GM10266 (cell line): ENCODE data around the gene PTPN7.

Source experiments
- DNase-seq: peaks from one replicate; pipeline ENCODE4 v3.0.0; 2012; ENCODE audit errors: extremely low spot score
- TF ChIP-seq, protein P1 (sequence below): IDR thresholded peaks from 2 replicates; pipeline ENCODE4 v1.5.1; 2012; ENCODE audit warnings: mild to moderate bottlenecking, low read depth; ENCODE audit not compliant: control insufficient read depth, insufficient read depth; ENCODE audit errors: missing control alignments

PTPN7 gene

DNA sequence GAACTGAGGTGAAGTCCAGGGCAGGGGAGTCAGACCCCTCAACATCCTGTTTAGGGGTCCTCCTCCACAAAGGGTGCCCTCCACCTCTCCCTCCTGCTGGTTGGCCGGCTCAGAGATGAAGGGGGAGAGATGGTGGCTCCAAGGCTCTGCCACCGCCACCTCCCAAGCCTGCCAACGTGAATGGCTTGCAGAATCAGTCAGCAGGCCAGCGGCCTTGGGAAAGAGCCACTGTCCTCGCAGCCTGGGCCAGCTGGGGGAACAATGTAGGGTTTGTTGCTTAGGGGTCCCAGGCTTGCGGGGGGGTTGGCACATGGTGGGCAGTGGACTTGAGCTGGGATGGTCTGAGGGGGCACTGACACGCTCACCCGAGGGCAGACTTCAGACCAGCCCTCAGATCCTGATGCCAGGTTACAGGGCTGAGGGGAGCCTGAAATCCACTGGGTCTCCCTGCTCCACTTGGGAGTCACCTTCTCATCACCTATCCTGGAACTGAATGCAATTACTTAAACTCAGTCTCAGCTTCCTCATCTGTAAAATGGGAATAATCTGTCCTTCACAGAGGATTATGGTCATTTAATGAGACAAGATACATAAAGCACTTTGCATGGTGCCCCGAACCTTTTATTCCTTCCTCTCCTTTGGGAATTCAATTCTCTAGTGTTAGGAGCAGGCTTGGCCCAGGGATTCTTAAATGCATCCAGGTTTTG, 29.4 kb downstream of the PTPN7 start:
- DNase-seq, result no peak

DNA sequence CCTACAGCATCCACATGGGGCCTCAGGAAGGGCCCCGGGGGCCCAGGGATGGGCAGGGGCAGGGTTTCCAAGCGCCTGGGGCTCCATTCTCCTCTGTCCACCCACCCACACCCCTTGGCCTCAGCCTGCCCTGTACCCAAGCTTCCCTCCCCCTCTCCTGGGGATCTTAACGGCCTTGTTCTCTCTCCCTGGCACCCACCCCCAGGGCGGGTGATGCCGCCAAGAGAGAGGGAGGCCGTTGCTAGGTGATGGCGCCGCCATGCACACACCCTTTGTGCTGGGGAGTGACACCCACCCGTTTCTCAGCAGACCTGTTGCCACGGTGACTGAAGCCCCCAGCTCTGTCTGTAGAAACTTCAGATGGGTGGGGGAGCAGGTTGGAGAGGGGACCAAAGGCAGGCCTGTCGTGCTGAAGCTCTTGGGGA, 30.1 kb downstream of the PTPN7 start:
- TF ChIP-seq, protein P1, sequence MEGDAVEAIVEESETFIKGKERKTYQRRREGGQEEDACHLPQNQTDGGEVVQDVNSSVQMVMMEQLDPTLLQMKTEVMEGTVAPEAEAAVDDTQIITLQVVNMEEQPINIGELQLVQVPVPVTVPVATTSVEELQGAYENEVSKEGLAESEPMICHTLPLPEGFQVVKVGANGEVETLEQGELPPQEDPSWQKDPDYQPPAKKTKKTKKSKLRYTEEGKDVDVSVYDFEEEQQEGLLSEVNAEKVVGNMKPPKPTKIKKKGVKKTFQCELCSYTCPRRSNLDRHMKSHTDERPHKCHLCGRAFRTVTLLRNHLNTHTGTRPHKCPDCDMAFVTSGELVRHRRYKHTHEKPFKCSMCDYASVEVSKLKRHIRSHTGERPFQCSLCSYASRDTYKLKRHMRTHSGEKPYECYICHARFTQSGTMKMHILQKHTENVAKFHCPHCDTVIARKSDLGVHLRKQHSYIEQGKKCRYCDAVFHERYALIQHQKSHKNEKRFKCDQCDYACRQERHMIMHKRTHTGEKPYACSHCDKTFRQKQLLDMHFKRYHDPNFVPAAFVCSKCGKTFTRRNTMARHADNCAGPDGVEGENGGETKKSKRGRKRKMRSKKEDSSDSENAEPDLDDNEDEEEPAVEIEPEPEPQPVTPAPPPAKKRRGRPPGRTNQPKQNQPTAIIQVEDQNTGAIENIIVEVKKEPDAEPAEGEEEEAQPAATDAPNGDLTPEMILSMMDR, result no peak
- no peak for DNase-seq

More for the DNA sequence above, 29.4 kb downstream of the PTPN7 start:
- TF ChIP-seq, protein P1, result no peak

DNA sequence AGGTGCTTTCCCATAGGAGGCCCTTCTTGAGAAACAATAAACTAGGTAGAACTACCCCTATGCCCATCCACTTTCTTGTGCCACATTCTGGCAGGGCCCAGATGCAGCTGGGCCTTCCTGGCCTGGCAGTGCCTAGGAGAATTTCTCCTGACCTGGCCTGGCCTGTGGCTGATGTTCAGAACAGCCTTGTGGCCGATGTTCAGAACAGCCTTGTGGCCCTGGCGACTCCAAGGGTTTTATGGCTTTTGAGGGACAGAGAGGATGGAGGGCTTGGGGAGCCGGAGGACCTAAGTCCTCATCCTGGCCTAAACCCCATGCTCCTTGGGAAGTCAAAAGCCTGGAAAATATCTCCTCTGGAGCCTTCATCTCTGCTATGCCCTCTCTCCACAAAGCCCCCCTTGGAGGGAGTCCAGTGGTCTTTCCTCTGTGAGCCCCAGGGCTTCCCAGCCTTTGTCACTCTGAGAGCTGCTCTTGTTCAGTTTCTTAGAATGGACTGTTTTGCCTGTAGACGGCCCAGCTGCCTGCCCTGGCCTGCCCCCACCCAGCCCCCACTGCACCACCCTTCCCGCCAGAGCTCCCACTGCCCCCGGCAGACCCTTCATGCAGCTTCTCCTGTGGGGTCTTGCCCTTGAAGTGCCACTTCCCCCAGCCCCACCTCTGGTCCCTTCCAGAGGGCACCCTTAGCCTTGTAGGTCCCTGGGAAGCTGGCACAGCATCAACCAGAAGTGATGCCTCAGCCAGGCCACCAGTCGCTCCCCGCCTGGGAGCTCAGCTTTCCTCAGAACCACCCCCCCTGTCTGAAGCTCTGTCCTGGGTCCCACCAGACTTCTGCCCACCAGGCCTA, 30.7 kb downstream of the PTPN7 start:
- TF ChIP-seq, protein P1, result no peak
- no peak for DNase-seq

DNA sequence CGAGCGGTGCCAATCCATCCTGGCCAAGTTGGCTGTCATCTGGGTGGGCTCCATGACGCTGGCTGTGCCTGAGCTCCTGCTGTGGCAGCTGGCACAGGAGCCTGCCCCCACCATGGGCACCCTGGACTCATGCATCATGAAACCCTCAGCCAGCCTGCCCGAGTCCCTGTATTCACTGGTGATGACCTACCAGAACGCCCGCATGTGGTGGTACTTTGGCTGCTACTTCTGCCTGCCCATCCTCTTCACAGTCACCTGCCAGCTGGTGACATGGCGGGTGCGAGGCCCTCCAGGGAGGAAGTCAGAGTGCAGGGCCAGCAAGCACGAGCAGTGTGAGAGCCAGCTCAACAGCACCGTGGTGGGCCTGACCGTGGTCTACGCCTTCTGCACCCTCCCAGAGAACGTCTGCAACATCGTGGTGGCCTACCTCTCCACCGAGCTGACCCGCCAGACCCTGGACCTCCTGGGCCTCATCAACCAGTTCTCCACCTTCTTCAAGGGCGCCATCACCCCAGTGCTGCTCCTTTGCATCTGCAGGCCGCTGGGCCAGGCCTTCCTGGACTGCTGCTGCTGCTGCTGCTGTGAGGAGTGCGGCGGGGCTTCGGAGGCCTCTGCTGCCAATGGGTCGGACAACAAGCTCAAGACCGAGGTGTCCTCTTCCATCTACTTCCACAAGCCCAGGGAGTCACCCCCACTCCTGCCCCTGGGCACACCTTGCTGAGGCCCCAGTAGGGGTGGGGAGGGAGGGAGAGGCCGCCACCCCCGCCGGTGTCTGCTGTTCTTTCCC, 32.4 kb downstream of the PTPN7 start:
- DNase-seq, result no peak
- TF ChIP-seq, protein P1, result no peak

DNA sequence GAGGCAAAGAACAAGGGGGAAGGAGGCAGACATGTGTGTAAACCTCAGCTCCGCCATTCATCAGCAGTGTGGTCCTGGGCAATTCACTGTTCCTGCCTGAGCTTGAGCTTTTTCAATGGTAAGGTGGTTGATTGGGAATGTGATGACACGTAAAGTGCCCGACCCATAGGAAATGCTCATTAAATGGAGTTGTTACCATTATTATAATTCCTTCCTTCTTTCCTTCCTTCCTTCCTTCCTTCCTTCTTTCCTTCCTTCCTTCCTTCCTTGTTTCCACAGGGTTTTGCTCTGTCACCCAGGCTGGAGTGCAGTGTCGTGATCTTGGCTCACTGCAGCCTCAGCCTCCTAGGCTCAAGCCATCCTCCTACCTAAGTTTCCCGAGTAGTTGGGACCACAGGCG, 33.3 kb downstream of the PTPN7 start:
- TF ChIP-seq, protein P1, result no peak
- DNase-seq, result no peak

DNA sequence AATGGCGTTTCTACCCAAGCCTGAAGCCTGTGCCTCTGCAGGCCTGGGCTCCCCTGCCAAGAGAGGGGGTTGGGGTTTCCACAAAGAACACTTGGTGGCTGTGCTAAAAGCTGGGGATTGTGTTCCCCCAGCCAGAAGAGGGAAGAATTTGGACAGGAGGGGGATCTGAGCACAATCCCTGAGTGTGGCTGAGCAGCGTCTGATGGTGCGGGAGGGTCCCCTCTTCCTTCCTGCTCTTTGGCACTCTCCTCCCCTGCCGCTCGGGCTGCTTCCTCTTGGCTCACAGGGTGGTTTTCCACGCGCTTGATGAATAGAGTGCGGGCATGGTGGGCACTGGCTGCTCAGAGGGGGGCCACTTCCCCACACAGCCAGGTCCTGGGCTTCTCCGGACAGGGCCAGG, 34.0 kb downstream of the PTPN7 start:
- TF ChIP-seq, protein P1, result no peak
- no peak for DNase-seq
